ENCODE results near the gene ATXN7. TPM values are rescaled to one million over a fixed set of nuclear protein-coding genes. Genes with fewer than 3 reads are reported as not detected.

Gene ATXN7
- total RNA-seq, 2 experiments from 2014 or later, result 27.1 to 58.3 TPM

DNA sequence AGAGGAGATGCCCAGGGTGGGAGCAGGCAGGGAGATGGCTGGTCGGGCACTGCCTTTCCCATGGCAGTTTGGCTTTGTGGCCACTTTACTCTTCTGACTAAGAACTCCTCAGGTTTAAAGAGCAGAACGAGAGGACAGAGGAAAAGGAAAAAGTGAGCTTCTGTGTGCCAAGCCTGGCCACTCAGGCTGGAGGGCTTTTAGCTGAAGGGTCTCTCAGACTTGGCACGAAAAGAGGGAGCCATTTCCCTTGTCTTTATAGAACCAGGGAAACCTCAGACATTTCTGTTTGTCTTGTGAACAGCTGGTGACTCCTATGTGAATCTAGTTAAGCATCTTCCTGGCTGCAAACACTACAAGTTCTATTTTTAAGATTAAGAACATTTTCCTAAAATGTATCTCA is 182.9 kb downstream of the ATXN7 start:
- Mint-ChIP-seq H3K27ac (no peak overlapping the region), H3K36me3 (ENCODE audit: low read depth) (no peaks in the 10 kb centered on the region), H3K27me3 (peaks cover 46% of the 10 kb centered on the region), H3K4me3 (no peak overlapping the region), H3K9me3 (ENCODE audit: low read depth) (no peaks in the 10 kb centered on the region), H3K4me1 (peaks cover 13% of the 10 kb centered on the region)
- POLR2A ChIA-PET, result no interaction called here
- DNase-seq, result no peak
- intact Hi-C loops (cut with DNase I, micrococcal nuclease), result no loop called here
- CTCF ChIA-PET, result interaction anchor here (1.1 kb wide), 1 partner anchor 15 kb away, joined by 4 read pairs; no protein-coding TSS in a partner anchor
- ATAC-seq, result no peak

DNA sequence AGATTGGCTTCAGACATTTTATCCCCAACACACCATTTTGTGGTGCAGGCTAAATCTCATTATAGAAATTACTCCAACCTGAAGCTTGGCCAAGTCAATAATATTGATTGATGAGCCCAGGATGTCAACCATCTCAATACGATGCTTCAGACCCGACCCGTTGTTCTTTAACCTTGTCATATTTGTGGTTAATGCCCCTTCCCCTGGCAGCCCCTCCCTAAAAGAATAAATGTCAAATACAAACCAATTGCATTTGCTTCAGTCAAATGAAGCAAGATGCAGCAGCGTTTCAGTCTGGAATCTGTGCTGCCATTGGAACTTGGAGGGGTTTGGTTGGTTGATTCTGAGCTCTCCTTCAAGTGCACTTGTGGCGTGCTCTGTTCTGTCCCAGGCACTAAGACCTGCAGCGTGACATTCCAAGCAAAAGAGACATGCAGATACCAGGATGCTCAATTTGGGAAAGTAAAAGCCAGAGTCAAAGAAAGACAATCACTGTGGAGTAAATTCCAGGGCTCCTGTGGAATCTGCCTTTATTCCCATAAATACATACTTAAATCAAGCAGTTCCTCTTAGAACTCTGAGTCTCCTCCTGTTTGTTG is 183.4 kb downstream of the ATXN7 start:
- Mint-ChIP-seq H3K4me3 (no peak overlapping the region), H3K27me3 (peaks cover 44% of the 10 kb centered on the region)
- no peak for DNase-seq

GRCh38 chr3:64047787-64048186 is 184.1 kb downstream of the ATXN7 start:
- no peak overlapping the region for H3K27ac Mint-ChIP-seq
- CTCF ChIA-PET, result no interaction called here
- POLR2A ChIA-PET, result no interaction called here
- H3K4me1 Mint-ChIP-seq, result peaks cover 13% of the 10 kb centered on the region
- ATAC-seq (no peak), DNase-seq (no peak)
- peaks cover 43% of the 10 kb centered on the region for H3K27me3 Mint-ChIP-seq
- H3K4me3 Mint-ChIP-seq, result no peak overlapping the region
- H3K9me3 Mint-ChIP-seq (ENCODE audit: low read depth), result no peaks in the 10 kb centered on the region
- intact Hi-C loops (cut with DNase I, micrococcal nuclease), result no loop called here
- H3K36me3 Mint-ChIP-seq (ENCODE audit: low read depth), result no peaks in the 10 kb centered on the region

More for the DNA sequence above, 183.4 kb downstream of the ATXN7 start:
- intact Hi-C loops (cut with DNase I, micrococcal nuclease), result no loop called here
- no peaks in the 10 kb centered on the region for H3K9me3 Mint-ChIP-seq (ENCODE audit: low read depth)
- POLR2A ChIA-PET, result no interaction called here
- CTCF ChIA-PET, result interaction anchor here (1.1 kb wide), 1 partner anchor 16 kb away, joined by 4 read pairs; no protein-coding TSS in a partner anchor
- no peak overlapping the region for H3K27ac Mint-ChIP-seq
- no peaks in the 10 kb centered on the region for H3K36me3 Mint-ChIP-seq (ENCODE audit: low read depth)
- ATAC-seq, result no peak
- peaks cover 13% of the 10 kb centered on the region for H3K4me1 Mint-ChIP-seq

GRCh38 chr3:64048631-64049061 is 185.0 kb downstream of the ATXN7 start:
- CTCF ChIA-PET, result no interaction called here
- no peak overlapping the region for H3K27ac Mint-ChIP-seq
- intact Hi-C loops (cut with DNase I, micrococcal nuclease), result loop anchor here in 1 of 2 experiments (1.0 kb wide), 1 partner anchor 33 kb away; no protein-coding TSS in a partner anchor
- H3K4me1 Mint-ChIP-seq, result peaks cover 13% of the 10 kb centered on the region
- no peak overlapping the region for H3K4me3 Mint-ChIP-seq
- no peaks in the 10 kb centered on the region for H3K9me3 Mint-ChIP-seq (ENCODE audit: low read depth)
- POLR2A ChIA-PET, result no interaction called here
- peak; percentile 16 for DNase-seq
- peaks cover 40% of the 10 kb centered on the region for H3K27me3 Mint-ChIP-seq
- no peaks in the 10 kb centered on the region for H3K36me3 Mint-ChIP-seq (ENCODE audit: low read depth)
- ATAC-seq, result peak; percentile 70

DNA sequence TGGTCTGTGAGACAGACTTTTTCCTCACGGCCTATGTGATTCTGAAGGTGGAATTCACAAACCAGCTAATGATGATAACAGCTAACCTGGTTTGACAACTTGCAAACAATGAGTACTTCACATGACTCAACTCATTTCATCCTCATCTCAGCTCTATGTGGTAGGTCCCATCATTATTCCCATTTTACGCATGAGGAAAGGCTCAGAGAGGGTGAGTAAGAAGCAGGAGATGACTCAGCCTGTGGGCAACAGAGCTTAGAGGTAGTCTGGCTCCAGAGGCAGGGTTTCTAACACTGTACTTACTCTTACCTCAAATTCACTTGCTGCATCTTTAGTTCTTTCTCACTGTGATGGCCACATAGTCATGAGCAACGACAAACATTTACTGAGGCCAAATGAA is 185.5 kb downstream of the ATXN7 start:
- Mint-ChIP-seq H3K9me3 (ENCODE audit: low read depth) (no peaks in the 10 kb centered on the region), H3K4me1 (peaks cover 13% of the 10 kb centered on the region), H3K27ac (no peak overlapping the region), H3K27me3 (peaks cover 37% of the 10 kb centered on the region), H3K4me3 (no peak overlapping the region), H3K36me3 (ENCODE audit: low read depth) (no peaks in the 10 kb centered on the region)
- intact Hi-C loops (cut with DNase I, micrococcal nuclease), result loop anchor here in 1 of 2 experiments (1.0 kb wide), 1 partner anchor 32 kb away; no protein-coding TSS in a partner anchor
- peak; percentile 89 for ATAC-seq
- DNase-seq, result peak; percentile 46
- ChIA-PET POLR2A (no interaction called here), CTCF (no interaction called here)

DNA sequence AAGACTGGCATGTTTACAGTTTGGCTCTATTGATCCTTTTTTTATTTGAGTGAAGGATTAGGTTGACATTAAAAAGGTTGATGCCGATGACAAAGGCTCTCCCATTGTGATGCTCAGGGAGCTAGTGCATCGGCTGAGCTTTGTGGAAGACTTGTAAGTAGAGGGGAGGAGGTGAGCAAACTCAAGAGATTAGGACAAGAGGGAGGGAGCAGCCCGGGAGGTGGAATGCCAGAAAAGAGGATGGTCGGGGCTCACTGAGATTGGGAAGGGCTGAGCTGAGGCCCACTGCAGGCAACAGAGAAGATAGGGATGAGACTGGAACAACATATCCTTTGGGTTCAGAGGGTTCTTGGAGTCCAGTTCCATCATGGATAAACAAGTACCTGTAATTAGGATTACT is 186.2 kb downstream of the ATXN7 start:
- no peak for DNase-seq
- ChIA-PET CTCF (interaction anchor here (0.7 kb wide), 2 partner anchors 22 to 66 kb away, joined by 3 read pairs; no protein-coding TSS in a partner anchor), POLR2A (no interaction called here)
- Mint-ChIP-seq H3K4me3 (no peak overlapping the region), H3K27ac (no peak overlapping the region), H3K9me3 (ENCODE audit: low read depth) (no peaks in the 10 kb centered on the region), H3K27me3 (peaks cover 34% of the 10 kb centered on the region), H3K36me3 (ENCODE audit: low read depth) (no peaks in the 10 kb centered on the region), H3K4me1 (peaks cover 13% of the 10 kb centered on the region)
- intact Hi-C loops (cut with DNase I, micrococcal nuclease), result loop anchor here in 1 of 2 experiments (1.0 kb wide), 1 partner anchor 31 kb away; no protein-coding TSS in a partner anchor
- no peak for ATAC-seq

Other genes starting within 250 kb of the ATXN7 start
- not detected for gene SNTN, start 211.2 kb upstream of the ATXN7 start, total RNA-seq
- not detected for gene C3orf49, start 44.6 kb upstream of the ATXN7 start, total RNA-seq
- 10 to 100 TPM; 80.8 to 87.1 TPM for gene THOC7, start 62 bp upstream of the ATXN7 start, total RNA-seq
- not detected for gene SCAANT1, start 48.5 kb downstream of the ATXN7 start, total RNA-seq
- gene PSMD6, start 159.6 kb downstream of the ATXN7 start, total RNA-seq, result 100 to 1,000 TPM; 109 to 117 TPM